ENCODE measurements around the gene TRPV3.
A peak's percentile ranks its signal among the peaks of the same experiment; 100 is the strongest.
"Not testable (repeated sequence)": the region's sequence is repeated elsewhere in the genome, so short reads cannot be mapped to it uniquely, and the experiment has no call there.

Gene TRPV3

GRCh38 chr17:3573246-3574100, 15.9 kb upstream of the TRPV3 start:
- no peak for DNase-seq (ENCODE audit: low read depth)

- DNase-seq (ENCODE audit: low read depth) = no peak
These were observed 14.6 kb upstream of the TRPV3 start for GRCh38 chr17:3572231-3572630.

GRCh38 chr17:3571043-3571900, 13.7 kb upstream of the TRPV3 start:
- DNase-seq (ENCODE audit: low read depth) = no peak

- DNase-seq (ENCODE audit: low read depth) = no peak
These were observed 12.0 kb upstream of the TRPV3 start for GRCh38 chr17:3569534-3570137.

GRCh38 chr17:3566551-3566950, 8.9 kb upstream of the TRPV3 start:
- DNase-seq (ENCODE audit: low read depth) = no peak

GRCh38 chr17:3565143-3565542, 7.5 kb upstream of the TRPV3 start:
- no peak for DNase-seq (ENCODE audit: low read depth)

GRCh38 chr17:3564241-3564640, 6.6 kb upstream of the TRPV3 start:
- not testable (repeated sequence) for DNase-seq (ENCODE audit: low read depth)

- no peak for DNase-seq (ENCODE audit: low read depth)
These were observed 1.6 kb upstream of the TRPV3 start for GRCh38 chr17:3559270-3559645.

- peak; percentile 6 for DNase-seq (ENCODE audit: low read depth)
These were observed 1.1 kb upstream of the TRPV3 start for GRCh38 chr17:3558603-3559269.

- DNase-seq (ENCODE audit: low read depth) = no peak
These were observed 470 bp downstream of the TRPV3 start for GRCh38 chr17:3556916-3557767.

- DNase-seq (ENCODE audit: low read depth) = no peak
These were observed 1.2 kb downstream of the TRPV3 start for GRCh38 chr17:3556239-3556915.

- DNase-seq (ENCODE audit: low read depth) = no peak
These were observed 2.3 kb downstream of the TRPV3 start for GRCh38 chr17:3555189-3555796.

- DNase-seq (ENCODE audit: low read depth) = no peak
These were observed 3.2 kb downstream of the TRPV3 start for GRCh38 chr17:3554440-3554839.

- no peak for DNase-seq (ENCODE audit: low read depth)
These were observed 3.9 kb downstream of the TRPV3 start for GRCh38 chr17:3553419-3554401.

GRCh38 chr17:3552916-3553315, 4.7 kb downstream of the TRPV3 start:
- DNase-seq (ENCODE audit: low read depth) = no peak

GRCh38 chr17:3551189-3551588, 6.4 kb downstream of the TRPV3 start:
- DNase-seq (ENCODE audit: low read depth) = no peak

- no peak for DNase-seq (ENCODE audit: low read depth)
These were observed 7.9 kb downstream of the TRPV3 start for GRCh38 chr17:3549610-3550162.

- DNase-seq (ENCODE audit: low read depth) = no peak
These were observed 10.0 kb downstream of the TRPV3 start for GRCh38 chr17:3547628-3548027.

- no peak for DNase-seq (ENCODE audit: low read depth)
These were observed 10.6 kb downstream of the TRPV3 start for GRCh38 chr17:3546997-3547396.

Data from stimulated activated CD8-positive, alpha-beta memory T cell treated with anti-CD3 and anti-CD28 coated beads, Interleukin-4, amount 100 ng/mL, for 24 hours (primary cell).